ENCODE measurements around the gene FAM83G.

The FAM83G gene

GRCh38 chr17:18991531-18992315 lies 12.8 kb downstream of the FAM83G start:
- DNase-seq (ENCODE audit: low read depth in 2 of 2, low spot score in 1 of 2): no peak

- no peak for DNase-seq (ENCODE audit: low read depth in 2 of 2, low spot score in 1 of 2)
Measured at GRCh38 chr17:18990331-18990730, 14.2 kb downstream of the FAM83G start.

GRCh38 chr17:18988546-18989173 lies 15.9 kb downstream of the FAM83G start:
- DNase-seq (ENCODE audit: low read depth in 2 of 2, low spot score in 1 of 2): no peak

GRCh38 chr17:18987862-18988545 lies 16.6 kb downstream of the FAM83G start:
- DNase-seq (ENCODE audit: low read depth in 2 of 2, low spot score in 1 of 2): no peak

- DNase-seq (ENCODE audit: low read depth in 2 of 2, low spot score in 1 of 2): no peak
Measured at GRCh38 chr17:18987230-18987610, 17.3 kb downstream of the FAM83G start.

GRCh38 chr17:18986541-18987229 lies 17.9 kb downstream of the FAM83G start:
- DNase-seq (ENCODE audit: low read depth in 2 of 2, low spot score in 1 of 2): no peak

- DNase-seq (ENCODE audit: low read depth in 2 of 2, low spot score in 1 of 2): no peak
Measured at GRCh38 chr17:18985475-18985874, 19.1 kb downstream of the FAM83G start.

GRCh38 chr17:18984273-18985114 lies 20.1 kb downstream of the FAM83G start:
- DNase-seq (ENCODE audit: low read depth in 2 of 2, low spot score in 1 of 2): no peak

GRCh38 chr17:18981642-18982424 lies 22.7 kb downstream of the FAM83G start:
- DNase-seq (ENCODE audit: low read depth in 2 of 2, low spot score in 1 of 2): no peak

- DNase-seq (ENCODE audit: low read depth in 2 of 2, low spot score in 1 of 2): no peak
Measured at GRCh38 chr17:18981335-18981641, 23.3 kb downstream of the FAM83G start.

GRCh38 chr17:18980682-18981334 lies 23.8 kb downstream of the FAM83G start:
- no peak for DNase-seq (ENCODE audit: low read depth in 2 of 2, low spot score in 1 of 2)

- no peak for DNase-seq (ENCODE audit: low read depth in 2 of 2, low spot score in 1 of 2)
Measured at GRCh38 chr17:18978655-18979054, 25.9 kb downstream of the FAM83G start.

- DNase-seq (ENCODE audit: low read depth in 2 of 2, low spot score in 1 of 2): no peak
Measured at GRCh38 chr17:18978050-18978449, 26.5 kb downstream of the FAM83G start.

GRCh38 chr17:18977646-18978045 lies 26.9 kb downstream of the FAM83G start:
- DNase-seq (ENCODE audit: low read depth in 2 of 2, low spot score in 1 of 2): no peak

GRCh38 chr17:18977021-18977420 lies 27.5 kb downstream of the FAM83G start:
- no peak for DNase-seq (ENCODE audit: low read depth in 2 of 2, low spot score in 1 of 2)

- no peak for DNase-seq (ENCODE audit: low read depth in 2 of 2, low spot score in 1 of 2)
Measured at GRCh38 chr17:18976201-18976600, 28.4 kb downstream of the FAM83G start.

GRCh38 chr17:18975597-18975996 lies 29.0 kb downstream of the FAM83G start:
- DNase-seq (ENCODE audit: low read depth in 2 of 2, low spot score in 1 of 2): no peak

- DNase-seq (ENCODE audit: low read depth in 2 of 2, low spot score in 1 of 2): no peak
Measured at GRCh38 chr17:18974407-18975149, 30.0 kb downstream of the FAM83G start.

- no peak for DNase-seq (ENCODE audit: low read depth in 2 of 2, low spot score in 1 of 2)
Measured at GRCh38 chr17:18971801-18972200, 32.8 kb downstream of the FAM83G start.

Measured in stimulated activated CD8-positive, alpha-beta memory T cell treated with anti-CD3 and anti-CD28 coated beads, Interleukin-4, amount 100 ng/mL, for 1 hour (primary cell).